OCI-LY1 (cell line): Measurements from ENCODE around the gene PPAT.

Experiments
- H2AFZ ChIP-seq: fragments of 200-600 bp; sonication (generic), shearing (Covaris generic); 2 replicates; pipeline ENCODE4 v1.6.0; 2014; ENCODE audit warnings: antibody characterized with exemption, mild to moderate bottlenecking, low read length
- H3F3A ChIP-seq: fragments of 200-600 bp; sonication (generic), shearing (Covaris generic); 2 replicates; pipeline ENCODE4 v1.6.0; 2014; ENCODE audit warnings: mild to moderate bottlenecking, antibody characterized with exemption, low read length, moderate library complexity; ENCODE audit not compliant: insufficient read depth
- H3K27ac ChIP-seq: fragments of 200-600 bp; sonication (generic); 2 replicates; pipeline ENCODE4 v1.5.1; 2014; ENCODE audit warnings: low read length, mixed run types, mild to moderate bottlenecking, low read depth; ENCODE audit not compliant: poor library complexity, severe bottlenecking
- H3K27me3 ChIP-seq: fragments of 200-600 bp; sonication (generic); 2 replicates; pipeline ENCODE4 v1.6.0; 2014; ENCODE audit warnings: antibody characterized with exemption, mild to moderate bottlenecking, low read length, moderate library complexity; ENCODE audit not compliant: insufficient read depth
- H3K36me3 ChIP-seq: fragments of 200-600 bp; sonication (generic); 2 replicates; pipeline ENCODE4 v1.6.1; 2014; ENCODE audit warnings: mild to moderate bottlenecking, antibody characterized with exemption, low read length, moderate library complexity, mixed read lengths; ENCODE audit not compliant: insufficient read depth
- H3K4me1 ChIP-seq: fragments of 200-600 bp; sonication (generic); 2 replicates; pipeline ENCODE4 v1.5.1; 2014; ENCODE audit warnings: mild to moderate bottlenecking, low read length, moderate library complexity; ENCODE audit not compliant: insufficient read depth, severe bottlenecking
- H3K4me2 ChIP-seq: fragments of 200-600 bp; sonication (generic), shearing (Covaris generic); 2 replicates; pipeline ENCODE4 v1.6.1; 2014; ENCODE audit warnings: low read length
- H3K4me3 ChIP-seq: fragments of 200-600 bp; sonication (generic); 2 replicates; pipeline ENCODE4 v1.5.1; 2014; ENCODE audit warnings: low read length, low read depth, mild to moderate bottlenecking, mixed read lengths; ENCODE audit not compliant: poor library complexity, severe bottlenecking
- H3K79me2 ChIP-seq: fragments of 200-600 bp; shearing (Covaris generic); 2 replicates; pipeline ENCODE4 v1.6.1; 2016; ENCODE audit warnings: mixed run types, low read length, mixed read lengths; ENCODE audit not compliant: insufficient read depth
- H3K9ac ChIP-seq: fragments of 200-600 bp; sonication (generic), shearing (Covaris generic); 2 replicates; pipeline ENCODE4 v1.6.1; 2014; ENCODE audit warnings: mild to moderate bottlenecking, low read length, mixed read lengths
- H3K9me2 ChIP-seq: fragments of 200-600 bp; sonication (generic), shearing (Covaris generic); 2 replicates; pipeline ENCODE4 v1.6.1; 2014; ENCODE audit warnings: low read depth, mild to moderate bottlenecking, low read length, mixed read lengths
- H3K9me3 ChIP-seq: fragments of 200-600 bp; shearing (Covaris generic); 2 replicates; pipeline ENCODE4 v1.6.1; 2014; ENCODE audit warnings: low read length, mixed read lengths
- H4K20me1 ChIP-seq: fragments of 200-600 bp; sonication (generic), shearing (Covaris generic); 2 replicates; pipeline ENCODE4 v1.6.0; 2016; ENCODE audit warnings: mild to moderate bottlenecking, low read length; ENCODE audit not compliant: insufficient read depth
- EZH2 ChIP-seq: fragments of 200-600 bp; sonication (generic), shearing (Covaris generic); IDR thresholded peaks from 2 replicates; pipeline ENCODE4 v1.8.0; 2017; ENCODE audit warnings: borderline replicate concordance, mixed run types, mild to moderate bottlenecking, antibody characterized with exemption, low read length, moderate library complexity, mixed read lengths
- TF ChIP-seq, protein P1 (sequence below): fragments of 200-600 bp; sonication (generic), shearing (Covaris generic); IDR thresholded peaks from 2 replicates; pipeline ENCODE4 v1.5.1; 2017; ENCODE audit warnings: mild to moderate bottlenecking, antibody characterized with exemption, low read length, moderate library complexity, mixed read lengths

Gene PPAT

DNA sequence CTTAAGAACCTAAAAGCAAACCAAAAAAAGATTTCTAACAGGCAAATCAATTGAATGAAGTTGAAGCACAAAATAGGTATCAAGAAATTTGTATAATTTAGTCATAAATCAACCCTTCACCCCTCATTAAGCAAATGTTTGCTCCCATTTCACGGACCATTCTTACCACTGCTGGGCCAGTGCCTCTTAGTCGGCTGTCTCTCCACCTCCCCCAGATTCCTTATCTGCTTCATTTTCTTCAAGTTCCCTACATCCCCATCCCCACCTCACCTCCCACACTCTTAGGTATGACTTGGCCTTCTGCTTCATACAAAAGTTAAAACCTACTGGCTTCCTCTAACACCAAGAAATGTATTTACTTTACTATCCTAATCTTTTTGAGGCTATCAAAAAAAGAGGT, 60.0 kb downstream of the PPAT start:
- H3K4me3 ChIP-seq: no peak overlapping the region
- no peak overlapping the region for H3K27ac ChIP-seq
- peaks cover 6% of the 10 kb centered on the region; the same call in 1 of the 2 replicates for H3K36me3 ChIP-seq
- TF ChIP-seq, protein P1, sequence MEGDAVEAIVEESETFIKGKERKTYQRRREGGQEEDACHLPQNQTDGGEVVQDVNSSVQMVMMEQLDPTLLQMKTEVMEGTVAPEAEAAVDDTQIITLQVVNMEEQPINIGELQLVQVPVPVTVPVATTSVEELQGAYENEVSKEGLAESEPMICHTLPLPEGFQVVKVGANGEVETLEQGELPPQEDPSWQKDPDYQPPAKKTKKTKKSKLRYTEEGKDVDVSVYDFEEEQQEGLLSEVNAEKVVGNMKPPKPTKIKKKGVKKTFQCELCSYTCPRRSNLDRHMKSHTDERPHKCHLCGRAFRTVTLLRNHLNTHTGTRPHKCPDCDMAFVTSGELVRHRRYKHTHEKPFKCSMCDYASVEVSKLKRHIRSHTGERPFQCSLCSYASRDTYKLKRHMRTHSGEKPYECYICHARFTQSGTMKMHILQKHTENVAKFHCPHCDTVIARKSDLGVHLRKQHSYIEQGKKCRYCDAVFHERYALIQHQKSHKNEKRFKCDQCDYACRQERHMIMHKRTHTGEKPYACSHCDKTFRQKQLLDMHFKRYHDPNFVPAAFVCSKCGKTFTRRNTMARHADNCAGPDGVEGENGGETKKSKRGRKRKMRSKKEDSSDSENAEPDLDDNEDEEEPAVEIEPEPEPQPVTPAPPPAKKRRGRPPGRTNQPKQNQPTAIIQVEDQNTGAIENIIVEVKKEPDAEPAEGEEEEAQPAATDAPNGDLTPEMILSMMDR: no peak
- TF ChIP-seq EZH2: no peak
- no peaks in the 10 kb centered on the region for H3K9me3 ChIP-seq
- H2AFZ ChIP-seq: no peak overlapping the region
- no peak overlapping the region for H3K9ac ChIP-seq
- H3K4me1 ChIP-seq: no peaks in the 10 kb centered on the region
- no peak overlapping the region for H3K4me2 ChIP-seq
- no peaks in the 10 kb centered on the region for H3F3A ChIP-seq
- no peaks in the 10 kb centered on the region for H3K79me2 ChIP-seq
- no peaks in the 10 kb centered on the region for H3K27me3 ChIP-seq
- no peaks in the 10 kb centered on the region for H3K9me2 ChIP-seq
- H4K20me1 ChIP-seq: no peaks in the 10 kb centered on the region

DNA sequence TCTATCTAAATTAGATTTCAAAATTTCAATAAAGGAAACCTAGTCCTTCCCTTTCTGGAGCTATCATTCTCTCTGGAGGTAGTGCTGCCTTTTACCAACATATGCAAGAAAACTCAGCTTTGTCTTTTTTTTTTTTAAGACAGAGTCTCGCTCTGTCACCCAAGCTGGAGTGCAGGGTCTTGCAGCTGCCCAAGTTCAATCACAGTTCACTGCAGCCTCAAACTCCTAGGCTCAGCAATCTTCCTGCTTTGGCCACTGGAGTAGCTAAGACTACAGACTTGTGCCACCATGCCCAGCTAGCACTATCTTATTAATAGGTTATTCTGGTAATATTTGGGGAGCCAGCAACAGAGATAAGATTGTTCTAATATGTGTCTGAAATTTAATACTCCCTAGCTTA, 60.5 kb downstream of the PPAT start:
- no peak overlapping the region for H3K9ac ChIP-seq
- no peaks in the 10 kb centered on the region for H3K4me1 ChIP-seq
- H3K4me2 ChIP-seq: no peak overlapping the region
- no peak overlapping the region for H3K4me3 ChIP-seq
- no peaks in the 10 kb centered on the region for H3K9me2 ChIP-seq
- TF ChIP-seq, protein P1: no peak
- TF ChIP-seq EZH2: no peak
- H3K36me3 ChIP-seq: peaks cover 10% of the 10 kb centered on the region; the same call in 1 of the 2 replicates
- H3F3A ChIP-seq: no peaks in the 10 kb centered on the region
- H3K9me3 ChIP-seq: no peaks in the 10 kb centered on the region
- H2AFZ ChIP-seq: no peak overlapping the region
- H3K27ac ChIP-seq: no peak overlapping the region
- H3K27me3 ChIP-seq: no peaks in the 10 kb centered on the region
- H3K79me2 ChIP-seq: no peaks in the 10 kb centered on the region
- no peaks in the 10 kb centered on the region for H4K20me1 ChIP-seq

GRCh38 chr4:56372774-56373173, 62.6 kb downstream of the PPAT start:
- no peak overlapping the region for H2AFZ ChIP-seq
- H4K20me1 ChIP-seq: no peaks in the 10 kb centered on the region
- H3K27ac ChIP-seq: no peak overlapping the region
- H3K4me3 ChIP-seq: no peak overlapping the region
- no peaks in the 10 kb centered on the region for H3K9me2 ChIP-seq
- H3K79me2 ChIP-seq: no peaks in the 10 kb centered on the region
- H3K27me3 ChIP-seq: no peaks in the 10 kb centered on the region
- peaks cover 20% of the 10 kb centered on the region; the same call in 1 of the 2 replicates for H3K36me3 ChIP-seq
- no peak overlapping the region for H3K9ac ChIP-seq
- no peaks in the 10 kb centered on the region for H3K4me1 ChIP-seq
- no peaks in the 10 kb centered on the region for H3K9me3 ChIP-seq
- no peak overlapping the region for H3K4me2 ChIP-seq
- no peaks in the 10 kb centered on the region for H3F3A ChIP-seq
- TF ChIP-seq, protein P1: no peak
- TF ChIP-seq EZH2: no peak
